8988T (cell line): Measurements from ENCODE around the gene ABCA3.

Source experiments
- DNase-seq: peaks from one replicate; pipeline ENCODE4 v3.0.0; 2011

Gene ABCA3

DNA sequence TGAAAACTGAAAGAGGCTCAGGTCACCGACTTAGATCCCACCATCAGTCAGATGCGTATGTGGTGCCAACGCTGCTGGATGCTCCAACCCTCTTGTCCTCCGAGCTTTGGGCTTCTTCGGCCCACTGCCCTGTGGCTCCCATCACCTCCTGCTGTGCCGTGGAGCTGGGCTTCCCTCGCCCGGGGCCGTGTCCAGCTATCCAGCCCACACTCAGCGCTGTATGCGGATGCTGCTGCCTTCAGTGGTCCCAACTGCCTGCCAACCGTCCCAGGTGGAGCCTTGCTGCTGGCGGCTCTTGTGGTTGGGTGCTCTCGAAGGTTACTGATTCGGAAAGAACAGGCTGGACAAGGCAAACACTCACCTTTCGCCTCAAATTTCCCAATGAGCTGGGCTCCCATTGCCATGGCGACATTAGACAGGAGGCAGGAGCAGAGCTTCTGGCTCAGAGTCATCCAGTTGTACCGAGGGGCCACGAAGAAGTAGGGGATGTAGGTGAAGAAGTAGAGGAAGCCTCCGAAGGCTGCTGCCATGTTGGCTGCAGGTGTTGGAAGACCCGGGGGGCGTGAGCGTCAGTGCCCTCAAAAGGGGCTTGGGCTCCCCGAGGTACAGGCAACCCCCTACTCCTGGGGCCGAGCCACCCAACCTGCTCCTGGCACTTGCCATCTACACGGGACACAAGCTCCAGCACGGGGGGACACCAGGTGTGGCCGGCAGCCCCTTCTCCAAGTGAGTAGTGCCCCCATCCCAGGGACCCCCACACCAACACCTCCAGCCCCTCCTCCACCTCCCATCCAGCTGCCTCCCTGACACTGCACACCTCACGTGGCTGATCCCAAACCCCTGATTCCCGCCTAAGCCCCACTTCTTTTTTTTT is 32.2 kb downstream of the ABCA3 start:
- no peak for DNase-seq

DNA sequence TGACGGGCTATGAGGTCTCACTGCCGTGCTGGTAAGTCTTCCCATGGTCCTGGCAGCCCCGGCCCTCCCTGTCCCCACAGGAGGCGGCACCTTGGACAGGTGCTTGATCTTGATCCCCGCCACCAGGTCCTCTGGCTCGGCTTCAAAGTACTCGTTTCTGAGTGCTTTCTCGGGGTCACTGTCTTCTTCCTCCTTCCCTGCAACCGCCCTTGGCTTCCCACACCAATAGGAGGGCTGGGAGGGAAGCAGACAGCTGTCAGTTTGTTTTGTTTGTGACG is 40.7 kb downstream of the ABCA3 start:
- DNase-seq = no peak

DNA sequence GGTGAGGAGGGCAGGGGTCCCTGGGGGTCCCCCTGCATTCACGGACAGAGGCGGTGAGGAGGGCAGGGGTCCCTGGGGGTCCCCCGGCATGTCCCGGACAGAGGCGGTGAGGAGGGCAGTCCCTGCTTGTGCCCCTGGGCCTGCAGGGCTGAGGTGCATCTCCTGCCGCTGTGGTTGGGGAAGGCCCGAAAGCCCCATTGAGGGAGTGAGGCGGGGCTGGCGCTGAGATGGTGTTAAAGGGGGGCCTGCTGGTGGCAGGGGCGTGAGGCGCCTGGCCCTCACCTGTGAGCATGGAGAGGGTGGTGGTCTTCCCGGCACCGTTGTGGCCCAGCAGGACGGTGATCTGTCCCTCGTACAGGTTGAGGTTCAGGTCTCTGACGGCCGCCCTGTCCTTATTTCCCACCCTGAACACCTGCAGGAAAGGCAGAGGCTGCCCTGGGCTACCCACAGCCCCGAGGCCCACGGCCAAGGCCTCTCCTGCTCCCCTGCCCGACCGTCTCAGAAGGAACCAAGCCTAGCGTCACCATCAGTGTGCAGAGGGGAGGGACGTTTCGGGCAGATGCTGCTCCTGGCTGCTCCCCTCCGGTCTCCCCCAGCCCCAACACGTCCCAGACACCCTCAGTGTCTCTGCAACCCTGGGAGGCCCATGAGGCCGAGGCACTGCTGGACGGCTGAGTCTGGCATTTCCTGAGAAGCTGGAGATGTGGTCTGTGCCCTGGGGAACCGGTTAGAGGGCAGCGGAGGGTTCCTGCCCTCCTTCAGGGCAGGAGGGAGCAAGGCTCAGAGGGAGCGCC is 41.2 kb downstream of the ABCA3 start:
- no peak for DNase-seq

DNA sequence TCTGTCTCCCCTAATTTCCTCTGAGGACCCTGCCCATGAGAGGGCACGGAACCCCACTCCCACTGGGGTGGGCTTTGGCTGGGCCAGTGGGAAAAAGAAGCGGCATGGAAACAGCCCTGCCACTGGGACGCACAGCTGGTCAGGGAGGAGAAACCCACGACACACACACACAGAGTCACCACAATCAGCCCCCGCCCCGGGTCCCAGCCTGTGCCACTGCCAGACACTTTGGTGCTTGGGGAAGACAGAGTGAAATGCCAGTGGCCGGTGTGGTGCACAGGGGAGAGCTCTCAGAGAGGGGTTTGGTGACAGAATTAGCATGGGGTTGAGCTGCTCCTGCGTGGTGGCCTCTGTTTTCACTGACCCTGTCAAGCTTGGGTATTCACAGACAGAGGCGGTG is 41.9 kb downstream of the ABCA3 start:
- no peak for DNase-seq

DNA sequence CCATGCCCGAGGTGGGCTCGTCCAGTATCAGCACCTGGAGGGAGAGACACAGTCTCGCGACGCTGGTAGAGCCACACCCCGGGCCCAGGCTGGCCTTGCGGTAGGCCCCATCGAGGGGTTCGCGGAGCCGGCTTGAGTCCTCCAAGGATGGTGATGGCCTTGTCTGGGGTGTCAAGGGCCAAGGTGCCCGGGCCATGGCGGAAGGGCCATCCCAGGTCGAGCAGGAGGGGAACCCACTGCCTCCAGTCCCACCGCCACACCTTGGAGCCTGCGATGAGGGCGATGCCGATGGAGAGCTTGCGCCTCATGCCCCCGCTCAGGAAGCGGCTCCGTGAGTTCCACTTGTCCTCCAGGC is 43.0 kb downstream of the ABCA3 start:
- no peak for DNase-seq

DNA sequence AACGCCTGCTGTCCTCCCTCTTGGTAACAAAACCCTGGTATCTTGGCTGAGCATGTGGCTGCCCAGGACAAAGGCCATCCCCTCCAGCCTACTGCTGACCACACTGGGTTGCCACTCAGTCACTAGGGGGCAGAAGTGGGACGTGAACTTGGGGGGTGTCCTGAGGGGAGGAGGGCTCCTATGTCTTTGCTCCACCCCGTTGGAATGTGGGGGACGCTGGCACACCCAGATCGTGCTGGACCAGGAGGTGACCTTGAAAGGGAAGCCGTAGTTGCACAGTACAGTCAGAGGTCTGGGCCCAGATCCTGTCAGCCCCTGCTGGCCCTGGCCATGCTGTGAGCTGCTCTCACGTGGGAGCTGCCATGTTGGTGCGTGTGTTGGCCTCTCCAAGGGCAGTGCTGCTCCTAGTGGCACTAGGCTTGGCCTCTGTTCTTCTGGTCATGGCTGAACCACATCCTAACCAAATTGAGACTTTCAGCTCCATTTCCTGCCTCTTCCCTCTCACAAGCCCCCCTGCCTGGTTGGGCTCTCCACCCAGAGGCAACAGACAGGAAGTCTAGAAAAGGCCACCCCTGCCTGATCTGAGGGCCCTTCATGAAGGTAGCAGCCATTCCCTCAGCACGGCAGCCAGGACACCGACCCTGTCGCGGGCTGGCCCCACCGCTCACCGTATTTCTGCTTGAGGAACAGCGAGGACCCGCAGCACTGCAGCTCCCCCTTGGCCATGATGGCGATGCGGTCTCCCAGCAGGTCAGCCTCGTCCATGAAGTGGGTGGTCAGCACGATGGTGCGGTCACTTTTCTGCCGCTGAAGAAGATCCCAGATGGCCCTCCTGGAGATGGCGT is 43.6 kb downstream of the ABCA3 start:
- DNase-seq = no peak

DNA sequence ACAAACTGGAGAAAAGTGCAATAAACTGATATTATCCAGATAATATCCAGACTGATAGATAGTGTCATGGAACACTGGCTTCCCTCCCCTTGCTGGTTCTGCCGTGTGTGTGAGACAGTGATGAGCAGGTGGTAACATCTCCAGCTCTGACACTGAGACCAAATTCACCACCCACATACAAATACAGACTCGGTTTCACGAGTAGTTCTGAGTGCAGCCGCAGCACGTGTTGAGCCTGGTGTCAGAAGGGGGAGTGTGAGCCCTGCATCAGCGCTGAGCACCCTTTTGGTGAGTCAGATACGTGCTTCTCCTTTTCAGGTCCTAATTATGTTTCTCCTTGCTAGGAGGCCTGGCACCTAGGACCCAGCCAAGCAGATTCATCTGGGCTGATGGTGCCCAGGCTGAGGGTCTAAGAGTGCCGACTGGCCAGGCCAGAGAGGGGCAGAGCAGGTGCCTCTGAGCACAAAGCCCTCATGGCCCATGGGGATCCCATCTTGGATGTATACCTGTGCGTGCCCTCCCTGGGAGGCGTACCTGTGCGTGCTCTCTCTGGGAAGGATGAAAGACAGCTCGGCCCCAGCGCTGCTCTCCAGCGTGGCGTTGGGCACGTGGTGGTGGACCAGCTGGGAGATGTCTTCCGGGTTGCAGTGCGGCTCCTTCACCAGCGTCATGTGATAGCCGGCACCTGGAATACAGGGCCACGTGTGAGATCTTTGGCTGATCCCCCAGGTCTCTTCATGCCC is 45.3 kb downstream of the ABCA3 start:
- no peak for DNase-seq

DNA sequence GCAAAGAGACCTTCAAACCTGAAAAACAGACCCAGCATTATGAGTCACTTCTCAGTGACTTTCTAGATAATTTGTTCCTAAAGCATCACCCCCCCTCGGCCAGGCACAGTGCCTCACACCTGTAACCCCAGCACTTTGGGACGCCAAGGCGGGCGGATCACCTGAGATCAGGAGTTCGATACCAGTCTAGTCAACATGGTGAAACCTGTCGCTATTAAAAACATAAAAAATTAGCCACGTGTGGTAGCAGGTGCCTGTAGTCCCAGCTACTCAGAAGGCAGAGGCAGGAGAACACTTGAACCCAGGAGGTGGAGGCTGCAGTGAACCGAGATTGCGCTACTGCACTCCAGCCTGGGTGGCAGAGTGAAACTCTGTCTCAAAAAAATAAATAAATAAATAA is 48.3 kb downstream of the ABCA3 start:
- DNase-seq = no peak

DNA sequence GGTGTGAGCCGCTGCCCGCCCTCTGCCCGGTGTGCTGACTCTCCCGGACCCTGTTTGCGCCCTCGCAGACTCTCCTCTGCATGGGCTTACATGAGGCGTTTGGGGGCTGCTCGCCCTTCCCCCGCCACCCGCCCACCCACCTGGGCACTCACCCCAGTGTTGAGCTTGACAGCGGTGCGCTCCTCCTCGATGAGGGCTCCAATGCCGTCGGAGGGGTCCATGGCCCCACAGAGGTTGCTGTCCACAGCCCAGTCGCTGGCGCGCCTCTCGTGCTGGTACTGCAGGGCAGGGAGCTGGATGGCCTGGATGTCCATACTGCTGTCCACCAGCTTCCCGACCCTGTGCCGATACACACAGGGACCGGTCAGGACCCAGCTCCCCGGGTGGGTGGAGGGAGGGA is 51.2 kb downstream of the ABCA3 start:
- no peak for DNase-seq

DNA sequence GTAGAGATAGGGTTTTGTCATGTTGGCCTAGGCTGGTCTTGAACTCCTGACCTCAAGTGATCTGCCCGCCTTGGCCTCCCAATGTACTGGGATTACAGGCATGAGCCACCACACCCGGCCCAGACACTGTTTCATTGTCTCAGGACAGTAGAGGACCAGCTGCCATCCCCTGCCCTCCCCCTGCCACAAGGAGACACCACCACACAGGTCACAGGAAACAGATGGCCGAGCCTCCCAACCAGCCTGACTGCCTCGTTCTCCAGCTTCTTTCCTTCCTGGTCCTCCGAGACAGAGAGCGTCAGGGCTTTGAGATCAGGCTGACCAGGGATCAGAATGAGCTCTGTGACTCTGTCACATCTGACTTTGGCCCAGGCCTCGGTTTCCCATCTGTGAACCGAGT is 51.8 kb downstream of the ABCA3 start:
- no peak for DNase-seq

DNA sequence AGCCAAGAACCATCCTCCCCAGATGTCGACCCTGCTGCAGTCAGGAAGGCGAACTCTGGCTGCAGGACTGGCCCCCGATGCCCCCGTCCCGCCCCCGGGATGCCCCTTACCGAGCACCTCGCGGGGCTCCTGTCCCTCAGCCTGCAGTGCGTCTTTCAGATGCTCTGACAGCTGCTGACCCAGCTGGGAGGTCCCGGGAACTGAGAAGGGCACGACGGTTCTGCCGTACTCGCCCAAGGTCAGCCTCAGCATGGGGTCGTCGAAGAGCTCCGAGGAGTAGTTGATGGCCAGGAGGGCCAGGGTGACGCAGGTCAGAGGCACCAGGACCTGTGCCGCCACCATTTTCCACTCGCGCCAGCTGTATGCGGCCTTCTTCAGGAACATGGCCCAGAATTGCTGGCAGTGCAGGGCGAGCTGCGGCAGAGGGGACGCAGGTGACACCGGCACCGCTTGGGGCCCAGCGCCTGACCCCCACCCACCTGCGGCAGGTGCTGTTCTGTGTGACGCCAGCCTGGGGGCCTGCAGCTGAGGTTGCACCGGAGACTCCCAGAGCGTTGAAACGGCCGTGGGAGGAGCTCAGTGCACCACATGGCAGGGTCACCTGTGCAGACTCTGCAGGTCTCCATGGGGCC is 52.5 kb downstream of the ABCA3 start:
- DNase-seq = no peak

DNA sequence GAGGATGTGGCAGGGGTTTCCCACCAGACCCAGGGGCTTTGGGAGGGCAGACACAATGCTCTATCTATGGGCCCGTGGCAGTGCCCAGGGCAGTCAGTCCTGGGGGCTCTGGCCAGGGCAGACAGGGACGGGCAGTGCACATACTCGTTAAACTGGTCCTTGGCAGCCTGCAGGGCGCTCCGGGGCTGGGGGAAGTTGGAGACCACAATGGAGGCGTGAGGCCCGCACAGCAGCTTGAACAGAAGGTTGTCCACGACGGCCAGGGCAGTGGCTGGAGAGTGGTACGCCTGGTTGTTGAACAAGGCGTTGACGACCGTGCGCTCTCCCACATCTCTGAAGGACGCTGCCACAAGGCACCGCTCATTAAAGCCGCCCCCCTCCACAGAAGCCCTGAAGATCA is 54.0 kb downstream of the ABCA3 start:
- no peak for DNase-seq

DNA sequence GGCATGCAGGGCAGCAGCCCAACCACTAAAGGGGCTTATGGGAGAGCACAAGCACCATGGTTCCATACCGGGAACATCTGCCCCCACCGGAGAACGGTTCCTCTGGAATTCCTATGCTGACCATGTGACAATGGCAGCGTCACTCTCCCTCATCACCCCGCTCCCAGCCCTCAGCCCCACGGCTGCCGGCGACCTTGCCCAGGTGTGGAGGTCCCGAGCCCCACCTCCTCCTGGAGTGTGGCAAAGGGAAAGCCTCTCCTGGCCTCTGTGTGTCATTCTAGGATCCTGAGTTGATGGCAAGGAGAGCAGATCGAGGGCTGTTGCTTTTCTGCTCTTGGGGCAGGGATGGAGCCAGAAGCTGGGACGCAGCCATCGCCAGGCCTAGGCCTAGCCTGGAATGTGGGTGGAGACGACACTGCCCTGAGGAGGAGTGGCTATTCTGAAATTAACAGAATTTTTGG is 54.8 kb downstream of the ABCA3 start:
- no peak for DNase-seq

DNA sequence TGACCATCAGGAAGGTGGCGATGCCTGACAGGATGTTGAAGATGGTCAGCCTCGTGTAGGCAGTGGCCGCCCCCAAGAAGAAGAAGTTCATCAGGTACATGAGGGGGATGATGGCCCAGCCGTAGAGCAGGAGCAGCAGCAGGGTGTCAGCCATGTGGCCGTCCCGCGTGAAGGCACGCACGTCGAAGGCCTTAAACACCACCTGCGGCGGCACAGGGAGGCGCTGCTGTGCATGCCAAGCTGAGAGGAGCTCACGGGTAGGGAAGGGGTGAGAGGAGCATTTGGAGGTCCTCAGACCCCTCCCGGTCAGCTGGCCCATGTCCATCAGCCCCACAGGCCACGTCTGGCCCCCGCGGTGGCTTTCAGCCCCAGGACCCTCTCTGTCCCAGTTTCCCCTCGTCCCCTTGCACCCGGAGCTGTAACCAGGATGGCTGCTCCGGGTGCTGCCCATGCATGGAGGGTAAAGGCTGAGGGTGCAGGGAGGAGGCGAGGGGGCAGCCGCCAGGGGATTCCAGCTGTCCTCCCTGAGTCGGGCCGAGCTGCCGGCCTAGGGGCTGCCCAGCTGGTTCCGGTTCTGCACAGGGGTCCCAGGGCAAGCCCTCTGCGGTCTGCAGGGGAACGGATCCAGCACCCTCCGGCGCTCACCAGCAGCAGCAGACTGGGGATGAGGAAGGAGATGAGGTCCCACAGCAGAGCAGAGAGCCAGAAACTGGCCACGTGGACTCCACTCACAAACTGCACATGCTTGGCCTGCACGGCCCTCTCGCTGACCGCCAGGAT is 55.5 kb downstream of the ABCA3 start:
- no peak for DNase-seq

DNA sequence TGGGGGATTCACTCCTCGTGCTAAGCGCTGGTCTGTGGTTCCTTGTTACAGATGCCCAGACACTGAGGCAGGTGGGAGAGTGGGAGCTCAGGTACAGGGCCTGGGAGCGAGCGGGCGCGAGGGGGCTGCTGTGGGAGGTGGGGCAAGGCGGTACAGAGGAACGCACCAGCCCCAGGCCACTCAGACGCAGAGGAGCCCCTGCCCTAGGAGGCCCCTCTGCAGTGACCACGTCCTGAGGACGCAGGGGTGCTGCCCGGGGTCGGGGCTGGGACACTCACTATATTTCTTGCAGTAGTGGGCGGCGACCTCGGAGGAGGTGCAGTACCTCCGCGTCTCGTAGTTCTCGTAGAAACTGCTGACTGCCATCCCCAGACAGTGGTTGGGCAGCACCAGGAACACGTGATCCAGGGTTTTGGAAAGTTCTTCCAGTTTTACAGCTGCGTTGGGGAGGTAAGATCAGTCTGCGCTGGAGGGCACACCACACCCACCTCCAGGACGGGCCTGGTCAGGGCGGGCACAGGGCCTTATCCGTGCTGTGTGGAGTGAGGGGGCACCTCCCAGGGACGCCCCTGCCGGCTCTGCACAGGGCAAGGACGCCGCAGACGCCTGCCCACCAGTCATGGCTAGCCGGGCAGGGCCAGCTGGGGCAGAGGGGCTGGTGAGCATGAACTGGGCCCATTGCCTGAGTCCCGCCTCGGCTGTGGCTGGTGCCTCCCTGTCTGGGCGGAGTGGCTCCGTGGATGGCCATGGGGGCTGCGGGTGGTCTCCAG is 56.3 kb downstream of the ABCA3 start:
- no peak for DNase-seq

DNA sequence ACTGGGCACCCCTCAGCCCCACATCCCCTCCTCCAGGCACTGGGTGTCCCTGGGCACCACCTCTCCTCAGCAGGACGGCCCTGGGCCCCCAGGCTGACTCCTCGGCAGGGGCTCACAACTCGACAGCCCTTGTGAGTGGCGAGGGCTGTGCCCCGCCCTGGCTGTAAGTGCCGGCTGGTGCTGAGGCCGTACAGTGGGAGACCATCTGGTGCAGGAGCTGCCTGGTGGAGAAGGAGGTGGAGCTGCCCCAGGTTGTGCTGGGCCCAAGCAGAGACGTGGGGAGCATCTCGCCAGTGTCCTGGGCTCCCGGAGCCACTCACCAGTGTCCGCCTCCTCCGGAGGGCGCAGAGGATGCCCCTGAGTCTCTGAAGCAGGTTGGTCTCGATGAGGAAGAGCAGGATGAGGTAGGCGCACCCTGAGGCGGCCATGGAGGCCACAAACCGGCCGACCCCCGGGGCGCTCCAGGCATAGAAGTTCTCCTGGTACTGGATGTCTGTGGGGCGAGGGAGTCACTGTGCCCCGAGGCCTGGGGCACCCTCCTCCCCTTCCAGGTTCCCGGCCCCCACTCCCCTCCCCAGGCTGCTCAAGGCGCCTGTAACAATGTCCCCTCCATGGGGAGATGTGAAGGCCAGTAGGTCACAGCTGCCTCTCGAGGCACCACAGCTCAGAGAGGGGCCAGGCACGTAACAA is 57.5 kb downstream of the ABCA3 start:
- no peak for DNase-seq

DNA sequence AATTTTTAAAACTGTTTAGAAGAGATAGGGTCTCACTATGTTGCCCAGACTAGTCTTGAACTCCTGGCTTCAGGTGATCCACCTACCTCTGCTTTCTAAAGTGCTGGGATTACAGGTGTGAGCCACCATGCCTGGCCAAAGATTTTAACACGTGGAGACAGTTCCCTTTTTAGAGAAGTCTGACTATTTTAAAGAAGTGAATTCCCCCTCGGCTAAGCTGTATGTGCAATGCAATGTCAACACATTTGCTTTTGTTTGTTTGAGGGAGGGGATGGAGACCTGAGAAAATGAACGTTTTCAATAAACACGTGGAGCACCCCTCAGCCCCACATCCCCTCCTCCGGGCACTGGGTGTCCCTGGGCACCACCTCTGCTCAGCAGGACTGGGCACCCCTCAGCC is 58.3 kb downstream of the ABCA3 start:
- DNase-seq = no peak

DNA sequence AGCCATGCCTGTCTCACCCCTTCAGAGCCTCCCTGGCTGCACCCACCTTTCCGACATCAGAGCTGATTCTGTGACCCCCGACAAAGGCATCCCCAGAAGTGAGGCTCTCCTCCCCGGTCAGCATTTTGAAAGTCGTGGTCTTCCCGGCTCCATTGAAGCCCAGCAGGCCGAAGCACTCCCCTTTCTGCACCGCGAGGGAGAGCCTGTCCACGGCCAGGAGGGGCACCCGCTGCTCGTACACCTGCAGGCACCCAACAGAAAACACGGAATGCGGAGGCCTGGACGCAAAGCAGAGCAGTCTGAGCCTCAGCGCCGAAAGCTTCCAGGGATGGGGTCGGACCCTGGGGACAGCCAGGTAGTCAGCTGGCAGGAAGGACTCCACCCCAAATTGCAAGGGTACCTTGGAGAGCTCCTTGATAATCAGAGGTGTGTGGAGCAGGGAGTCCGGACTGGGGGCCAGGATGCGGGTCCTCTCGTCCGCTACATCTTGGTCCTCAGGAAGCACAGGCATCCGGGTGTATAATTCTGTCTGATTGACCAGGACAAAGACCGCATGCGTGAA is 59.5 kb downstream of the ABCA3 start:
- DNase-seq = no peak

DNA sequence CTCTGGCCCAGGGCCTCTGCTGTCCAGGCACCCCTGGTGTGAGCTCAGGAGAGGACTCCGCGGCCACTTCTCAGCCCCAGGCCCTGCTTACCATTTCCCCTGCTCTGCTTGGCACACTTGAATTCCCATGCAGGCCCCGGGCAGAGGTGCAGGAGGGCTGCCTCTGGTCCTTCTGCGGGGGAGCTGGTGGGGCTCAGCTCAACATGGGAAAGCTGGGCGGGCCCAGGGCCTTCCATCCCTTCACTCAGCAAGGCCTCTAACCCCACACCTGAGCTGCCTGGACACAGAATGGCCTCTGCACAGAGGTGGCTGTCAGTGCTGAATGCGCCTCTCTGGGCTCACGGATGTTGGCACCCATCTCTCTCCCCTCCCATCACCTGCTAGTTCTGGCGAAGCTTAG is 60.1 kb downstream of the ABCA3 start:
- no peak for DNase-seq
